ENCODE measurements around the gene CRADD. TPM values are rescaled to one million over a fixed set of nuclear protein-coding genes. Genes with fewer than 3 reads are reported as not detected.
"Not testable (repeated sequence)": the region's sequence is repeated elsewhere in the genome, so short reads cannot be mapped to it uniquely, and the experiment has no call there.

The CRADD gene
- total RNA-seq, 1 donor from 2014 or later = 9.1 TPM

DNA sequence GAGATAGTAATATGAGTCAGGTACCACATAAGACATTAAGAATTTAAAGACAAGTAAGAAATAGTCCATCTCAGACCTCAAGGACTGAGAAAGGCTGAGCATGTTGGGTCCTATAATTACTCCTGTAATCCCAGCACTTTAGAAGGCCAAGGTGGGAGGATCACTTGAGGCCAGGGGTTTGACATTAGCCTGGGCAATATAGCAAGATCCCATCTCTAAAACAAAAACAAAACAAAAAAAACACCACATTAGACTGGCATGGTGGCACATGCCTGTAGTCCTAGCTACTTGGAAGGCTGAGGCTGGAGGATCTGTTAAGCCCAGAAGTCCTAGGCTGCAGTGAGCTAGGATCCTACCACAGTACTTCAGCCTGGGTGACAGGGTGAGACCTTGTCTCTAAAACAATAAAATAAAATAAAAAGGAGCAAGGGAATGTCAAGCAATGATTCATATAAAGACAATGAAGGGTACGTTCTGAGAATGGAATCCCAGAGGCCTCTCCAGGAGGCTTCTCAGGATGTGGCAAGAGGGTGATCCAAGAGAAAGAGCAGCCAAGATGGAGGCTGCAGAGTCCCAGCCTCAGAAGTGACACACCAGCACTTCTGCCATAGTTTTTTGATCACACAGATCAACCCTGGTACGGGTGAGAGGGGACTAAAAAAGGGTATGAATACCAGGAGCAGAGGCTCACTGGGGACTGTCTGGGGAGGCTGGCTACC lies 206.4 kb downstream of the CRADD start:
- Mint-ChIP-seq H3K36me3 (ENCODE audit: low read depth) (no peaks in the 10 kb centered on the region), H3K4me3 (ENCODE audit: unreplicated experiment) (no peak overlapping the region), H3K4me1 (ENCODE audit: low read depth) (peaks cover 34% of the 10 kb centered on the region), H3K9me3 (ENCODE audit: low read depth) (no peaks in the 10 kb centered on the region), H3K27ac (ENCODE audit: unreplicated experiment) (peak overlapping the region; percentile 58), H3K27me3 (ENCODE audit: low read depth) (no peaks in the 10 kb centered on the region)
- TF ChIP-seq, protein P1, sequence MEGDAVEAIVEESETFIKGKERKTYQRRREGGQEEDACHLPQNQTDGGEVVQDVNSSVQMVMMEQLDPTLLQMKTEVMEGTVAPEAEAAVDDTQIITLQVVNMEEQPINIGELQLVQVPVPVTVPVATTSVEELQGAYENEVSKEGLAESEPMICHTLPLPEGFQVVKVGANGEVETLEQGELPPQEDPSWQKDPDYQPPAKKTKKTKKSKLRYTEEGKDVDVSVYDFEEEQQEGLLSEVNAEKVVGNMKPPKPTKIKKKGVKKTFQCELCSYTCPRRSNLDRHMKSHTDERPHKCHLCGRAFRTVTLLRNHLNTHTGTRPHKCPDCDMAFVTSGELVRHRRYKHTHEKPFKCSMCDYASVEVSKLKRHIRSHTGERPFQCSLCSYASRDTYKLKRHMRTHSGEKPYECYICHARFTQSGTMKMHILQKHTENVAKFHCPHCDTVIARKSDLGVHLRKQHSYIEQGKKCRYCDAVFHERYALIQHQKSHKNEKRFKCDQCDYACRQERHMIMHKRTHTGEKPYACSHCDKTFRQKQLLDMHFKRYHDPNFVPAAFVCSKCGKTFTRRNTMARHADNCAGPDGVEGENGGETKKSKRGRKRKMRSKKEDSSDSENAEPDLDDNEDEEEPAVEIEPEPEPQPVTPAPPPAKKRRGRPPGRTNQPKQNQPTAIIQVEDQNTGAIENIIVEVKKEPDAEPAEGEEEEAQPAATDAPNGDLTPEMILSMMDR (IDR thresholded peaks at IDR 0.05) = no peak
- no peak for DNase-seq (ENCODE audit: low spot score)

DNA sequence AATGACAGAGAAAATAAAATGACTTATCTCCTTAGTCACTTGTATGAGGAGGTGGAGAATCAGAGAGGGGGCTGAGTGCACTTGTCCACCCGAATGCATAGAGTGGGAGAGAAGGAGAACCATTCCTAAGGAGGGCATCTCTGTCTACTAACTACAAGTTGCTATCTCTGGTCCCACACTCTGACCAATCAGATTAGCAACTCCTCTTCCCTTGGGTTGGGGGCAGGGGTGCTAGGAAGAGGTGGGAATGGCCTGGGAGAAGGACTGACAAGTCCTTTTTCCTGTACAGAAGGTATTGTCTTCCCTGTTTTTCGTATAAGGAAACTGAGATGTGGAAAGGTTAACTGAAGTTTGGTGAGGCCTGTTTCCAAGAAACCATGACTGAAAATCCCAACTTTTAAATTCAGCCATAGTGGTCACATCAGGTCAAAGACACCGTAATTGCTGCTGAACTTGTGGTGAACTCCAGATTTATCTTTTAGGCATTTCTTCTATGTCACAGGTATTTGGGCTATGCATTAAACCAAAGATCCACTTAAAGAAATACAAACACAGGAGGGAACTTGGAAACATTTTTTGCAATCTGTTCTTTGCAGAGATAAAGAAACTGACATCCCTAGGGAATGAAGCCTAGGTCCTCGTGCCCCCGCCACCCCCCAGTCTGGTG lies 207.8 kb downstream of the CRADD start:
- Mint-ChIP-seq H3K36me3 (ENCODE audit: low read depth) (no peaks in the 10 kb centered on the region), H3K27me3 (ENCODE audit: low read depth) (no peaks in the 10 kb centered on the region), H3K27ac (ENCODE audit: unreplicated experiment) (no peak overlapping the region), H3K9me3 (ENCODE audit: low read depth) (no peaks in the 10 kb centered on the region), H3K4me3 (ENCODE audit: unreplicated experiment) (no peak overlapping the region), H3K4me1 (ENCODE audit: low read depth) (peaks cover 36% of the 10 kb centered on the region)
- DNase-seq (ENCODE audit: low spot score) = no peak
- TF ChIP-seq, protein P1 (IDR thresholded peaks at IDR 0.05) = no peak

DNA sequence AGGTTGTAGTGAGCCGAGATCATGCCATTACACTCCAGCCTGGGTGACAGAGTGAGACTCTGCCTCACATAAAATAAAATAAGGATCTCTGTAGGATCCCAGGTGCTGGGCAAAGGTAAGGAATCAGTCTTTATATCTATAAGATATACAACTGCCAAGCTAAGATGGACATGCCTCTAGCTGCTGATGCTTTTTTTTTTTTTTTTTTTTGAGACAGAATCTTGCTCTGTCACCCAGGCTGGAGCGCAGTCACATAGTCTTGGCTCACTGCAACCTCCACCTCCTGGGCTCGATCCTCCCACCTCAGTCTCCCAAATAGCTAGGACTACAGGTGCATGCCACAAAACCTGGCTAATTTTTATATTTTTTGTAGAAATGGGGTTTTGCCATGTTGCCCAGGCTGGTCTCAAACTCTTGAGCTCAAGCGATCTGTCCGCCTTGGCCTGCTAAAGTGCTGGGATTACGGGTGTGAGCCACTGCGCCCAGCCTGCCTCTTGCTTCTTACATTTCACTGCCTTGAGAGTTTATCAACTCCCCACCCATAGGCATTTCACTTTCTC lies 208.9 kb downstream of the CRADD start:
- H3K27ac Mint-ChIP-seq (ENCODE audit: unreplicated experiment); H3K27me3 Mint-ChIP-seq (ENCODE audit: low read depth); H3K9me3 Mint-ChIP-seq (ENCODE audit: low read depth); DNase-seq (ENCODE audit: low spot score); H3K4me3 Mint-ChIP-seq (ENCODE audit: unreplicated experiment); H3K36me3 Mint-ChIP-seq (ENCODE audit: low read depth): not testable (repeated sequence)
- peaks cover 30% of the 10 kb centered on the region for H3K4me1 Mint-ChIP-seq (ENCODE audit: low read depth)

DNA sequence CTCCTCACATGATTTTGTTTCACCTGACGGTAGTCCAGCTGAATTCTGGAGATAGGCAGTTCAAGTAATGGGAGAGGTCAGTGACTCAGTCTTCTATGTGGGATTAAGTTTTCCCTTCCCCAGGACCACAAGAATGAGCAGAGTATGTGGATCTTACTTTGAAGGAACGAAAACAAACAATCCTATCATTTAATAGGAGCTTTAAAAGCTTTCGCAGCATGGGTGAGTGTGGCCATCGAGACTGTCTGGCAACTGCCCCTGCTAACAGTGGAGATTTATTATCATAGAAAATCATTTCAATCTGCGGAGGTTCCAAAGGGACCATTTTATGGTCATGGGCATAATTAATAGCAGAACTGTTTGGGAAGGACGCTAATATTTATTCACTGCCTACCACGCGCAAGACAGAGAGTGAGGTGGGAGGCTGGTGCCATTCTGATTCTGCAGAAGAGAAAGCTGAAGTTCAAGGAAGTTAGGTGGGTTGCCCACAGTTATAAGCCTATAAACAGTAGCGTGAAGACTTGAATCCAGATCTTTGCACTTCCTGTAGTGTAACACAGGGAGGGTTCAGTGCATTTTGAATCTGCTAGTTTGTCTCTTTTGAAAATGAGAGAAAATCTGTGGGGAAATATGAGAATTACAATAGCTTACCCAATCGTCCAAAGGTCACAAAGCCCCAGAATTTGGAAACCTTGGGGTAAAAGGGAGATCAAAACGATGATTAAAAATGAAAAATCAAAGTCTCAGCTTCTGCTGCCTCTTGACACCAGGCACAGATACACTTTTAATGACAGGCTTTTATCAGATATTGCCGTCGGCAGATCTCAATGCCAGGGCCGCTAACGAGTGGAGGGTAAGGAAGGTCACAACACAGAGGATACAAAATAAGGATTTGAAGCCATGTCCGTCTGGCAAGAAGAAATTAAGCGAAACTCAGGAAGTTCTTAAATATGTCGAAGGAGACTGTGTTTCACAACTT lies 209.6 kb downstream of the CRADD start:
- DNase-seq (ENCODE audit: low spot score) = no peak
- no peaks in the 10 kb centered on the region for H3K27me3 Mint-ChIP-seq (ENCODE audit: low read depth)
- no peak overlapping the region for H3K4me3 Mint-ChIP-seq (ENCODE audit: unreplicated experiment)
- no peak overlapping the region for H3K27ac Mint-ChIP-seq (ENCODE audit: unreplicated experiment)
- peaks cover 30% of the 10 kb centered on the region for H3K4me1 Mint-ChIP-seq (ENCODE audit: low read depth)
- TF ChIP-seq, protein P1 (IDR thresholded peaks at IDR 0.05) = no peak
- no peaks in the 10 kb centered on the region for H3K9me3 Mint-ChIP-seq (ENCODE audit: low read depth)
- no peaks in the 10 kb centered on the region for H3K36me3 Mint-ChIP-seq (ENCODE audit: low read depth)

DNA sequence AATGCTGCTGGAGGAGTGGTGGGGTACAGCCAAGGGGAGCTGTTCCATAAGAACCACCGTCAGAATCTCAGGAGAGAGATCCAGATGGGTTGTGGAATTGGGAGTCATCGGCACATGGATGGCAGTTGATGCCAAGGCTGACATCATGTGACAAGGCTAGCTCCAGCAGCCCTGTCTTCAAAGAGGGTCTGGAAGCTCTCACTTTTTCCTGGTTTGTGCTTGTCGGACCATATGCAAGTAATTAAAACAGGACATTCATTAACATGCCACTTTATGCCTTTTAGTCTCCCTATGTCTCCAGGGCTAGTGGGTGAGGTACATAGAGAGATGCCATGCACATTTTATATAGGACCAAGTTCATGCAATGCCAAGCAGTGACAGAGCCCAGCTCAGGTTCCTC lies 211.8 kb downstream of the CRADD start:
- TF ChIP-seq, protein P1 (IDR thresholded peaks at IDR 0.05) = no peak
- no peak for DNase-seq (ENCODE audit: low spot score)
- Mint-ChIP-seq H3K4me3 (ENCODE audit: unreplicated experiment) (no peak overlapping the region), H3K36me3 (ENCODE audit: low read depth) (no peaks in the 10 kb centered on the region), H3K9me3 (ENCODE audit: low read depth) (no peaks in the 10 kb centered on the region), H3K4me1 (ENCODE audit: low read depth) (peaks cover 26% of the 10 kb centered on the region), H3K27me3 (ENCODE audit: low read depth) (peaks cover 3% of the 10 kb centered on the region), H3K27ac (ENCODE audit: unreplicated experiment) (no peak overlapping the region)

Data from chondrocyte (in vitro differentiated cells).